Keratinocyte (primary cell): ENCODE data around the gene RRBP1. TPM values are rescaled to one million over a fixed set of nuclear protein-coding genes. Genes with fewer than 3 reads are reported as not detected.

ENCODE experiments used
- DNase-seq: peaks from one replicate; pipeline ENCODE4 v3.0.0-alpha.2; 2011; ENCODE audit warnings: low read depth, missing footprints, low spot score
- FAIRE-seq: peaks from 2 replicates; lab custom pipeline; 2011; peaks lifted over from hg19 to GRCh38; lab: Jason Lieb, UNC
- H2AFZ ChIP-seq: 2 replicates; pipeline ENCODE4 v1.6.0; 2012; ENCODE audit warnings: low read length, control low read depth, inconsistent platforms; ENCODE audit not compliant: control insufficient read depth
- H3K27ac ChIP-seq: 2 replicates; pipeline ENCODE4 v1.5.1; 2011; ENCODE audit warnings: low read length; ENCODE audit not compliant: control insufficient read depth, insufficient read depth
- H3K27me3 ChIP-seq: 3 replicates; pipeline ENCODE4 v1.6.0; 2011; ENCODE audit warnings: low read length; ENCODE audit not compliant: control insufficient read depth, insufficient read depth; ENCODE audit errors: extremely low read depth
- H3K36me3 ChIP-seq, 2 experiments: 2 replicates in 1 of 2; 3 replicates in 1 of 2; pipeline ENCODE4 v1.5.1; 2011; ENCODE audit warnings: low read length in 2 of 2, mild to moderate bottlenecking in 1 of 2; ENCODE audit not compliant: control insufficient read depth in 2 of 2, insufficient read depth in 2 of 2; ENCODE audit errors: extremely low read depth in 1 of 2
- H3K4me1 ChIP-seq: 3 replicates; pipeline ENCODE4 v1.5.1; 2011; ENCODE audit warnings: low read length; ENCODE audit not compliant: control insufficient read depth, insufficient read depth; ENCODE audit errors: extremely low read depth
- H3K4me2 ChIP-seq: 3 replicates; pipeline ENCODE4 v1.6.0; 2011; ENCODE audit warnings: low read depth, low read length; ENCODE audit not compliant: control insufficient read depth, insufficient read depth; ENCODE audit errors: extremely low read depth
- H3K4me3 ChIP-seq, 3 experiments: fragments of 200-600 bp in 1 of 3; sonication (generic) in 1 of 3; 2 replicates in 2 of 3; 3 replicates in 1 of 3; pipeline ENCODE4 v1.5.1; 2011 to 2016; ENCODE audit warnings: low read length in 3 of 3, mild to moderate bottlenecking in 3 of 3, control low read depth in 2 of 3, inconsistent platforms in 1 of 3, low read depth in 1 of 3, mixed read lengths in 1 of 3, mixed run types in 1 of 3, moderate library complexity in 1 of 3; ENCODE audit not compliant: control insufficient read depth in 2 of 3, insufficient read depth in 2 of 3; ENCODE audit errors: extremely low read depth in 1 of 3
- H3K79me2 ChIP-seq: 2 replicates; pipeline ENCODE4 v1.6.0; 2012; ENCODE audit warnings: low read length; ENCODE audit not compliant: control insufficient read depth, insufficient read depth
- H3K9ac ChIP-seq: 3 replicates; pipeline ENCODE4 v1.6.0; 2011; ENCODE audit warnings: low read length; ENCODE audit not compliant: control insufficient read depth, insufficient read depth; ENCODE audit errors: extremely low read depth
- H3K9me1 ChIP-seq: 3 replicates; pipeline ENCODE4 v1.6.0; 2011; ENCODE audit warnings: low read length; ENCODE audit not compliant: control insufficient read depth, insufficient read depth; ENCODE audit errors: extremely low read depth
- H3K9me3 ChIP-seq: 2 replicates; pipeline ENCODE4 v1.5.1; 2012; ENCODE audit warnings: low read depth, low read length; ENCODE audit not compliant: control insufficient read depth
- H4K20me1 ChIP-seq: 3 replicates; pipeline ENCODE4 v1.6.0; 2011; ENCODE audit warnings: low read length; ENCODE audit not compliant: control insufficient read depth, insufficient read depth; ENCODE audit errors: extremely low read depth
- EZH2 ChIP-seq: IDR thresholded peaks from one replicate; pipeline ENCODE4 v1.6.1; 2012; ENCODE audit warnings: inconsistent platforms, mild to moderate bottlenecking, low read length, moderate library complexity
- dilution Hi-C: fragments of 300-500 bp; cut with MboI; formaldehyde crosslinking; loops from one replicate; pipeline ENCODE4 v1.7.0; 2020; ENCODE audit warnings: low sequenced_read_pairs; ENCODE audit not compliant: extremely low pct_ligation_motif_present
- polyA plus RNA-seq, 5 experiments: library from polyadenylated mRNA; depleted of rRNA in 3 of 5; stranded (reverse) in 3 of 5; stranded (forward) in 1 of 5; unstranded in 1 of 5; fragments of >200 nt; gene quantifications; 1 replicate in 1 of 5; 2 replicates in 3 of 5; 3 replicates in 1 of 5; pipeline versions ENCODE4 v1.2.1 to v1.2.3, GENCODE V29; 2011 to 2012; ENCODE audit warnings: missing spikeins in 2 of 5, low read depth in 1 of 5, low replicate concordance in 1 of 5
- TF ChIP-seq, protein P1 (sequence below), 3 experiments: IDR thresholded peaks in 1 of 3; conservative IDR thresholded peaks in 1 of 3; optimal IDR thresholded peaks in 1 of 3; 2 replicates in 2 of 3; 3 replicates in 1 of 3; pipeline versions ENCODE3 to v1.5.1; 2011; ENCODE audit warnings: low read length in 3 of 3, mild to moderate bottlenecking in 3 of 3, moderate library complexity in 2 of 3, control low read depth in 1 of 3, inconsistent platforms in 1 of 3; ENCODE audit not compliant: insufficient read depth in 2 of 3; ENCODE audit errors: extremely low read depth in 1 of 3

RRBP1 gene
- polyA plus RNA-seq, 1 donor (not counting 4 experiments of a cell fraction or from before 2014, with no cell fraction given), result 43.9 TPM

DNA sequence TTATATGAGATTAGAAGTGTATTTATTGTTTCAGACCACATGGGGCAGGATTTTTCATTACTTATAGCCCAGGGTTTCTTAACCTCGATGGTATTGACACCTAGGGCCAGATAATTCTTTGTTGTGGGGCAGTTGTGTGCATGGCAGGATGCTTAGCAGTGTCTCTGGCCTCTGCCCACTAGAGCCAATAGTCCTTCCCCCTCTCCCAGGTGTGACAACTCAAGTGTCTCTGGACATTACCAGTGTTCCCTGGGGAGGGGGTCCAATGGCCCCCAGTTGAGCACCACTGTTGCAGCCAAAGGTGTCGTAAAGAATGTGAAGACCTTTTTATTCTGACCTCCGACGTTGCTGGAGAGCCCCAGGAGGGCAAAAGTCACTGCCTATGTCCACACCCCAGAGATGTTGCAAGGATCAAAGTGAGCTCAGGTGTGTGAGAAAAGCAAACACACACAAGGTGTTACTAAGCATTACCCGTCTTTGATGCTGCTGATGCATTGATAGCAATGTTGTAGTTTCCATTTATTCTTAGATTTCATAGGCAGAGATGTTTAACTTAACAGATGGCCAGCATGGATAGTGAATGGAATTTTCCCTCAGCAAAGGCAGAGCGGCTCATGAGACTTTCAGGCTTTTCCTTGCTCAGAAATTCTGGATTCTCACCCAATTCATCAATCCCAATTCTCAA is 39.9 kb upstream of the RRBP1 start:
- Histone ChIP-seq H3K9me1 (no peaks in the 10 kb centered on the region), H3K4me1 (no peaks in the 10 kb centered on the region), H3K9me3 (no peaks in the 10 kb centered on the region), H3K79me2 (no peaks in the 10 kb centered on the region), H3K27me3 (peaks cover 3% of the 10 kb centered on the region), H3K9ac (no peak overlapping the region), H3K4me2 (no peak overlapping the region), H2AFZ (no peak overlapping the region), H3K27ac (no peak overlapping the region), H3K36me3 (no peaks in the 10 kb centered on the region), H4K20me1 (no peaks in the 10 kb centered on the region), H3K4me3 (no peak overlapping the region)
- FAIRE-seq (no peak), DNase-seq (no peak)
- TF ChIP-seq, protein P1, sequence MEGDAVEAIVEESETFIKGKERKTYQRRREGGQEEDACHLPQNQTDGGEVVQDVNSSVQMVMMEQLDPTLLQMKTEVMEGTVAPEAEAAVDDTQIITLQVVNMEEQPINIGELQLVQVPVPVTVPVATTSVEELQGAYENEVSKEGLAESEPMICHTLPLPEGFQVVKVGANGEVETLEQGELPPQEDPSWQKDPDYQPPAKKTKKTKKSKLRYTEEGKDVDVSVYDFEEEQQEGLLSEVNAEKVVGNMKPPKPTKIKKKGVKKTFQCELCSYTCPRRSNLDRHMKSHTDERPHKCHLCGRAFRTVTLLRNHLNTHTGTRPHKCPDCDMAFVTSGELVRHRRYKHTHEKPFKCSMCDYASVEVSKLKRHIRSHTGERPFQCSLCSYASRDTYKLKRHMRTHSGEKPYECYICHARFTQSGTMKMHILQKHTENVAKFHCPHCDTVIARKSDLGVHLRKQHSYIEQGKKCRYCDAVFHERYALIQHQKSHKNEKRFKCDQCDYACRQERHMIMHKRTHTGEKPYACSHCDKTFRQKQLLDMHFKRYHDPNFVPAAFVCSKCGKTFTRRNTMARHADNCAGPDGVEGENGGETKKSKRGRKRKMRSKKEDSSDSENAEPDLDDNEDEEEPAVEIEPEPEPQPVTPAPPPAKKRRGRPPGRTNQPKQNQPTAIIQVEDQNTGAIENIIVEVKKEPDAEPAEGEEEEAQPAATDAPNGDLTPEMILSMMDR (optimal IDR thresholded peaks at IDR 0.05 in 1 of 3, IDR thresholded peaks at IDR 0.05 in 1 of 3, conservative IDR thresholded peaks at IDR 0.05 in 1 of 3; ENCODE audit: extremely low read depth in 1 of 3, insufficient read depth in 2 of 3, low read length in 3 of 3), result no peak
- TF ChIP-seq EZH2, result no peak
- dilution Hi-C loops, result no loop called here

GRCh38 chr20:17720755-17721154 is 38.7 kb upstream of the RRBP1 start:
- Histone ChIP-seq H3K9me1 (no peaks in the 10 kb centered on the region), H3K4me1 (no peaks in the 10 kb centered on the region), H4K20me1 (no peaks in the 10 kb centered on the region), H3K9me3 (no peaks in the 10 kb centered on the region), H3K4me3 (no peak overlapping the region), H3K79me2 (no peaks in the 10 kb centered on the region), H3K4me2 (no peak overlapping the region), H3K27me3 (peaks cover 3% of the 10 kb centered on the region), H3K36me3 (no peaks in the 10 kb centered on the region), H3K9ac (no peak overlapping the region), H2AFZ (no peak overlapping the region), H3K27ac (no peak overlapping the region)
- dilution Hi-C loops, result no loop called here
- FAIRE-seq, result no peak
- no peak for DNase-seq
- TF ChIP-seq, protein P1 (optimal IDR thresholded peaks at IDR 0.05 in 1 of 3, IDR thresholded peaks at IDR 0.05 in 1 of 3, conservative IDR thresholded peaks at IDR 0.05 in 1 of 3; ENCODE audit: extremely low read depth in 1 of 3, insufficient read depth in 2 of 3, low read length in 3 of 3), result no peak
- no peak for TF ChIP-seq EZH2
